Fibroblast of the conjunctiva (primary cell): ENCODE data around the gene GFAP.

Source experiments
- DNase-seq: peaks from one replicate; pipeline ENCODE4 v3.0.0-alpha.2; 2010; ENCODE audit warnings: low read depth

GFAP gene

GRCh38 chr17:44862278-44862914 lies 52.9 kb downstream of the GFAP start:
- DNase-seq, result no peak

DNA sequence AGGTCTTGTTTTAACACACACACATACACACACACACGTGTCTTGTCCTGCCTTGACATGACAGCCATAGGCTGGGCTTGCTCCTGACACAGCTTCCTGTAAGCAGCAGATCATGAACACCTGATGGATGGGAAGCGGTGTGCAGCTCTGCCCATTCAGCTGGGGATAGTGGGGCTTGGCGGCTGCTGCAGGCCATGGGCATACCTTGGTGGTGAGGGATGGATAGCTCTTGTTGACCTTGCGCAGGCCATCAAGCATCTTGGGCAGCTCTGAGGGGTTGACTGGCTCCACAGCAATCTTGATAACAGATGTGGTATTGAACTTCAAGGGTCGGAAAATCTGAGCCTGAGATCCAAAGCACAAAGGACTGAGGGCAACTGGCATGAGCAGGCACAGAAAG lies 55.6 kb downstream of the GFAP start:
- no peak for DNase-seq

DNA sequence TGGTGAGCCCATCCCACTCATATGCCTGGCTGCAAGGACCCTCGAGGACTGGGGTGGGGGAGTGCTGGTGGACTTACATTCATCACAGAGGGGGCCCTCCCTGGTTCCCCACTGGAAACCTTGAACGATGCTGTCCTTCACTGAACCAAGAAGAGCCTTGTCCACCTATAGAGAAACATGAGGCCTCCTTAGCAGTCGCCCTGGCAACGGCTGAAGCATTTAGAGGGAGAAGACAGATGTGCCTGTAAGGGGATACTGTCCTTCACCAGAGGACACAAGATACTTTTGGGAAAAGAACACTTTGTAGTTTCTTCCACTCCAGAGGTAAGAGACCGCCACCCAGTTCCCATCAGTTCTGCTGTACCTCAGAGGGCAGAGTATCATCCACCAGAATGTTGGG lies 61.1 kb downstream of the GFAP start:
- DNase-seq, result no peak
